Left forelimb (tissue), 1 donor: ENCODE data around the gene ATF5.
"Not testable (repeated sequence)": the region's sequence is repeated elsewhere in the genome, so short reads cannot be mapped to it uniquely, and the experiment has no call there.

Experiments
- DNase-seq: peaks from one replicate; pipeline ENCODE4 v3.0.0-alpha.2; 2018; ENCODE audit warnings: low spot score

The ATF5 gene

GRCh38 chr19:49923055-49924003 is 5.7 kb upstream of the ATF5 start:
- no peak for DNase-seq

- DNase-seq, result no peak
Measured at GRCh38 chr19:49924004-49924880, 4.8 kb upstream of the ATF5 start.

GRCh38 chr19:49924881-49925210 is 4.2 kb upstream of the ATF5 start:
- not testable (repeated sequence) for DNase-seq

- no peak for DNase-seq
Measured at GRCh38 chr19:49925486-49925885, 3.5 kb upstream of the ATF5 start.

- no peak for DNase-seq
Measured at GRCh38 chr19:49926515-49926914, 2.5 kb upstream of the ATF5 start.

- DNase-seq, result no peak
Measured at GRCh38 chr19:49927526-49928264, 1.3 kb upstream of the ATF5 start.

- peak; percentile 94 for DNase-seq
Measured at GRCh38 chr19:49929611-49930482, 842 bp downstream of the ATF5 start.

GRCh38 chr19:49930483-49931011 is 1.5 kb downstream of the ATF5 start:
- no peak for DNase-seq

- DNase-seq, result no peak
Measured at GRCh38 chr19:49931293-49932040, 2.5 kb downstream of the ATF5 start.

- no peak for DNase-seq
Measured at GRCh38 chr19:49932041-49932451, 3.0 kb downstream of the ATF5 start.

GRCh38 chr19:49932731-49933131 is 3.7 kb downstream of the ATF5 start:
- DNase-seq, result no peak

- DNase-seq, result no peak
Measured at GRCh38 chr19:49933643-49934042, 4.6 kb downstream of the ATF5 start.

GRCh38 chr19:49936549-49936948 is 7.5 kb downstream of the ATF5 start:
- DNase-seq, result no peak

GRCh38 chr19:49937750-49938381 is 8.9 kb downstream of the ATF5 start:
- peak; percentile 88 for DNase-seq

- no peak for DNase-seq
Measured at GRCh38 chr19:49938662-49939061, 9.7 kb downstream of the ATF5 start.

- no peak for DNase-seq
Measured at GRCh38 chr19:49939721-49940481, 10.9 kb downstream of the ATF5 start.

- DNase-seq, result no peak
Measured at GRCh38 chr19:49940482-49940791, 11.4 kb downstream of the ATF5 start.

- DNase-seq, result not testable (repeated sequence)
Measured at GRCh38 chr19:49944567-49944966, 15.6 kb downstream of the ATF5 start.

GRCh38 chr19:49946415-49946814 is 17.4 kb downstream of the ATF5 start:
- no peak for DNase-seq
